Endothelial cell of umbilical vein (primary cell): ENCODE measurements around the gene ZNF385B. TPM values are rescaled to one million over a fixed set of nuclear protein-coding genes. Genes with fewer than 3 reads are reported as not detected.

Source experiments
- BruUV-seq: library from RNA; stranded (reverse); fragments of 400-500 nt; replicated peaks from 2 replicates; lab custom pipeline; 2021; lab: Mats Ljungman, UMichigan
- CTCF ChIA-PET: fragments of 300-600, 350-600 bp; sonication (Branson Sonifier 250); formaldehyde crosslinking; loops from one replicate; lab custom pipeline; 2021; ENCODE audit warnings: antibody characterized with exemption, inconsistent platforms; lab: Charles Lee
- POLR2A ChIA-PET: fragments of 300-600, 350-600 bp; sonication (Branson Sonifier 250); formaldehyde crosslinking; loops from one replicate; lab custom pipeline; 2021; ENCODE audit warnings: antibody characterized with exemption, inconsistent platforms; lab: Charles Lee
- DNase-seq: peaks from one replicate; pipeline ENCODE4 v3.0.0-alpha.2; 2011; ENCODE audit warnings: low read depth, low spot score
- FAIRE-seq: peaks from 2 replicates; lab custom pipeline; 2011; peaks lifted over from hg19 to GRCh38; lab: Jason Lieb, UNC
- H2AFZ ChIP-seq: 2 replicates; pipeline ENCODE4 v1.6.0; 2012; ENCODE audit warnings: low read depth, low read length, control low read depth, inconsistent platforms
- H3K27ac ChIP-seq: 2 replicates; pipeline ENCODE4 v1.5.1; 2011; ENCODE audit warnings: low read depth, mild to moderate bottlenecking, control low read depth, low read length, moderate library complexity; ENCODE audit not compliant: insufficient read depth
- H3K27me3 ChIP-seq, 2 experiments: 2 replicates each; pipeline versions ENCODE4 v1.6.0 to v1.6.1; 2011; ENCODE audit warnings: low read length in 2 of 2, mixed read lengths in 1 of 2; ENCODE audit not compliant: control insufficient read depth in 2 of 2, insufficient read depth in 2 of 2
- H3K36me3 ChIP-seq, 2 experiments: 2 replicates in 1 of 2; 3 replicates in 1 of 2; pipeline ENCODE4 v1.5.1; 2011; ENCODE audit warnings: low read length in 2 of 2, mild to moderate bottlenecking in 1 of 2, moderate library complexity in 1 of 2; ENCODE audit not compliant: control insufficient read depth in 2 of 2, insufficient read depth in 2 of 2; ENCODE audit errors: extremely low read depth in 1 of 2
- H3K4me1 ChIP-seq: 3 replicates; pipeline ENCODE4 v1.5.1; 2011; ENCODE audit warnings: mild to moderate bottlenecking, low read length; ENCODE audit not compliant: control insufficient read depth, insufficient read depth; ENCODE audit errors: extremely low read depth
- H3K4me2 ChIP-seq: 2 replicates; pipeline ENCODE4 v1.6.1; 2011; ENCODE audit warnings: low read length, control low read depth, mixed read lengths; ENCODE audit not compliant: insufficient read depth
- H3K4me3 ChIP-seq, 3 experiments: fragments of 200-600 bp in 1 of 3; sonication (generic), shearing (Covaris generic) in 1 of 3; replicated peaks in 1 of 3; 2 replicates each; pipeline ENCODE4 v1.5.1; 2011 to 2016; ENCODE audit warnings: control low read depth in 3 of 3, low read length in 3 of 3, mild to moderate bottlenecking in 2 of 3, inconsistent platforms in 1 of 3, low read depth in 1 of 3, moderate library complexity in 1 of 3; ENCODE audit not compliant: insufficient read depth in 1 of 3
- H3K79me2 ChIP-seq: 2 replicates; pipeline ENCODE4 v1.6.0; 2012; ENCODE audit warnings: low read length, inconsistent platforms; ENCODE audit not compliant: control insufficient read depth, insufficient read depth
- H3K9ac ChIP-seq: replicated peaks from 2 replicates; pipeline ENCODE3; 2011; ENCODE audit warnings: low read length, control low read depth; ENCODE audit not compliant: insufficient read depth; ENCODE audit errors: extremely low read depth
- H3K9me1 ChIP-seq: replicated peaks from 3 replicates; pipeline ENCODE4 v1.6.0; 2011; ENCODE audit warnings: mild to moderate bottlenecking, low read length; ENCODE audit not compliant: control insufficient read depth, insufficient read depth; ENCODE audit errors: extremely low read depth
- H3K9me3 ChIP-seq: replicated peaks from 2 replicates; pipeline ENCODE4 v1.5.1; 2012; ENCODE audit warnings: low read length, inconsistent platforms; ENCODE audit not compliant: control insufficient read depth, insufficient read depth
- H4K20me1 ChIP-seq: replicated peaks from 2 replicates; pipeline ENCODE3; 2011; ENCODE audit warnings: mild to moderate bottlenecking, low read length; ENCODE audit not compliant: control insufficient read depth, insufficient read depth; ENCODE audit errors: extremely low read depth
- CTCF ChIP-seq, 2 donors: IDR thresholded peaks; 1 replicate in 1 of 2; 2 replicates in 1 of 2; pipeline ENCODE4 v1.5.1; 2011; ENCODE audit warnings: low read length in 2 of 2, mild to moderate bottlenecking in 2 of 2, moderate library complexity in 2 of 2, control low read depth in 1 of 2, inconsistent platforms in 1 of 2, low read depth in 1 of 2; ENCODE audit not compliant: insufficient read depth in 1 of 2; ENCODE audit errors: extremely low read depth in 1 of 2
- FOS ChIP-seq: IDR thresholded peaks from 2 replicates; pipeline ENCODE4 v1.6.1; 2011; ENCODE audit warnings: mild to moderate bottlenecking, low read length, moderate library complexity, borderline replicate concordance; ENCODE audit not compliant: insufficient read depth
- GATA2 ChIP-seq: IDR thresholded peaks from 2 replicates; pipeline ENCODE4 v1.7.0; 2011; ENCODE audit warnings: low read depth, mild to moderate bottlenecking, moderate library complexity, mixed read lengths, low read length; ENCODE audit not compliant: insufficient read length, insufficient read depth
- JUN ChIP-seq: IDR thresholded peaks from 2 replicates; pipeline ENCODE4 v1.6.1; 2011; ENCODE audit warnings: borderline replicate concordance, low read depth; ENCODE audit not compliant: insufficient read length, insufficient read depth
- MYC ChIP-seq: IDR thresholded peaks from one replicate; pipeline ENCODE4 v1.6.1; 2011; ENCODE audit warnings: mild to moderate bottlenecking, low read depth, low read length
- POLR2A ChIP-seq: IDR thresholded peaks from 2 replicates; pipeline ENCODE4 v1.6.1; 2012; ENCODE audit warnings: low read depth, mild to moderate bottlenecking, control low read depth, low read length
- dilution Hi-C: fragments of 300-500 bp; cut with MboI; formaldehyde crosslinking; loops from one replicate; pipeline ENCODE4 v1.15.0; 2019; ENCODE audit warnings: low sequenced_read_pairs; ENCODE audit not compliant: extremely low pct_ligation_motif_present
- intact Hi-C: fragments of 100-400 bp; cut with micrococcal nuclease; formaldehyde crosslinking; loops from one replicate; pipeline ENCODE4 v1.10.0; 2022
- polyA plus RNA-seq, 4 experiments: library from polyadenylated mRNA; depleted of rRNA in 3 of 4; stranded (reverse) in 3 of 4; unstranded in 1 of 4; fragments of >200 nt; gene quantifications; 2 replicates each; pipeline versions ENCODE4 v1.2.1 to v1.2.3, GENCODE V29; 2011 to 2012; ENCODE audit warnings: missing spikeins in 1 of 4
- total RNA-seq: library from RNA; stranded (reverse); gene quantifications from 2 replicates; pipeline ENCODE4 v1.2.3, GENCODE V29; 2021
- TF ChIP-seq, protein P1 (sequence below): IDR thresholded peaks from 2 replicates; pipeline ENCODE4 v1.6.1; 2011; ENCODE audit not compliant: insufficient read depth, insufficient read length

Gene ZNF385B
- total and polyA plus RNA-seq, 2 donors (not counting 3 experiments of a cell fraction or from before 2014, with no cell fraction given): not detected

DNA sequence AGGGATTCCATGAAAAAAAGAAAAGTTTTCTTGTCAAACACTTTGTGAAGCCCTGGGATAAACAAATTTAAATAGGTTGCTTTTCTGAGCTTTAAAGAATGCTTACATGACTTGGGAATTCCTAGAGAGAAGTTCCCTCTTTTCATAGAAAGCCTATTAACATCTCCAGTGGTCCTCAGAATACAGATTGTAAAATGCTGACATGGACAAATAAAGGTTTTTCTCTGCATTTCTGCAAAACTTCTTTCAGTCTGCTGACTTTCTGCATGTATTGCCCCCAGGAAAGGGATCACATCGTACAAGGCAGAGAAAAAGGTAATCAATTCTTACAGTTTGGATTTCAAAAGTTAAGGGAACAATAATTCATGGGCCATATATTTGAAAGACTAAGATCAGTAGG is 20.6 kb downstream of the ZNF385B start:
- no TSS peak for BruUV-seq
- CTCF ChIA-PET: no interaction called here

More for the DNA sequence above, 20.6 kb downstream of the ZNF385B start:
- TF ChIP-seq JUN (no peak), CTCF (IDR thresholded peaks at IDR 0.05; ENCODE audit: extremely low read depth in 1 of 2, insufficient read depth in 1 of 2, low read depth in 1 of 2, low read length in 2 of 2) (no peak), GATA2 (no peak), POLR2A (no peak), MYC (no peak), FOS (no peak)
- TF ChIP-seq, protein P1, sequence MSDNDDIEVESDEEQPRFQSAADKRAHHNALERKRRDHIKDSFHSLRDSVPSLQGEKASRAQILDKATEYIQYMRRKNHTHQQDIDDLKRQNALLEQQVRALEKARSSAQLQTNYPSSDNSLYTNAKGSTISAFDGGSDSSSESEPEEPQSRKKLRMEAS: no peak
- Histone ChIP-seq H3K27me3 (peaks cover 2% of the 10 kb centered on the region in 2 experiments), H3K36me3 (no peaks in the 10 kb centered on the region), H3K4me1 (no peaks in the 10 kb centered on the region), H3K9me1 (no peaks in the 10 kb centered on the region), H4K20me1 (no peaks in the 10 kb centered on the region), H3K79me2 (no peaks in the 10 kb centered on the region), H3K4me2 (no peak overlapping the region), H3K4me3 (no peak overlapping the region), H3K9me3 (no peaks in the 10 kb centered on the region), H2AFZ (no peak overlapping the region), H3K9ac (no peak overlapping the region), H3K27ac (no peak overlapping the region)
- dilution Hi-C loops: no loop called here
- no peak for DNase-seq
- POLR2A ChIA-PET: no interaction called here
- intact Hi-C loops: no loop called here
- no peak for FAIRE-seq
